Ammon's horn (tissue), 1 donor: Measurements from ENCODE around the gene CHMP1A.
A peak's percentile ranks its signal among the peaks of the same experiment; 100 is the strongest.
"Not testable (repeated sequence)": the region's sequence is repeated elsewhere in the genome, so short reads cannot be mapped to it uniquely, and the experiment has no call there.

Source experiments
- DNase-seq: peaks from one replicate; pipeline ENCODE4 v3.0.0-alpha.2; 2016; ENCODE audit warnings: low spot score

The CHMP1A gene

GRCh38 chr16:89657442-89658220, at the start of gene CHMP1A, which contains the start of gene SPATA33:
Gene CHMP1A, minus strand, starts transcription at chr16:89657708. Its CDS starts 120 bp downstream, at chr16:89657588.
Gene SPATA33, plus strand, starts transcription at chr16:89657836. Its CDS starts 76 bp downstream, at chr16:89657912.
- peak; percentile 88 for DNase-seq

- DNase-seq, result no peak
These were observed 49.2 kb upstream of the CHMP1A start for GRCh38 chr16:89706518-89707260.

- no peak for DNase-seq
These were observed 47.5 kb upstream of the CHMP1A start for GRCh38 chr16:89705006-89705405.

GRCh38 chr16:89704281-89704680, 46.8 kb upstream of the CHMP1A start:
- DNase-seq, result no peak

- DNase-seq, result peak; percentile 88
These were observed 44.2 kb upstream of the CHMP1A start, which contains the start of gene SPATA2L for GRCh38 chr16:89701425-89702406. Gene SPATA2L, minus strand, starts transcription at chr16:89701705. Its CDS starts 473 bp downstream, at chr16:89701232.

- peak; percentile 39 for DNase-seq
These were observed 43.3 kb upstream of the CHMP1A start for GRCh38 chr16:89700649-89701424.

GRCh38 chr16:89700100-89700648, 42.7 kb upstream of the CHMP1A start:
- DNase-seq, result peak; percentile 100

GRCh38 chr16:89699629-89700099, 42.2 kb upstream of the CHMP1A start:
- not testable (repeated sequence) for DNase-seq

- not testable (repeated sequence) for DNase-seq
These were observed 41.2 kb upstream of the CHMP1A start for GRCh38 chr16:89698717-89699116.

- no peak for DNase-seq
These were observed 40.3 kb upstream of the CHMP1A start for GRCh38 chr16:89697616-89698331.

GRCh38 chr16:89697161-89697615, 39.7 kb upstream of the CHMP1A start:
- no peak for DNase-seq

GRCh38 chr16:89696670-89697128, 39.2 kb upstream of the CHMP1A start:
- DNase-seq, result no peak

- DNase-seq, result no peak
These were observed 38.6 kb upstream of the CHMP1A start for GRCh38 chr16:89695875-89696669.

- no peak for DNase-seq
These were observed 37.8 kb upstream of the CHMP1A start for GRCh38 chr16:89695086-89695874.

- not testable (repeated sequence) for DNase-seq
These were observed 37.2 kb upstream of the CHMP1A start for GRCh38 chr16:89694784-89695085.

GRCh38 chr16:89693931-89694783, 36.6 kb upstream of the CHMP1A start:
- DNase-seq, result no peak

- no peak for DNase-seq
These were observed 35.8 kb upstream of the CHMP1A start for GRCh38 chr16:89693289-89693731.
